DMS79 treated with DMSO at 0.1 percent for 48 hours (cell line): ENCODE measurements around the gene AP4E1.
"Not testable (repeated sequence)": the region's sequence is repeated elsewhere in the genome, so short reads cannot be mapped to it uniquely, and the experiment has no call there.

Experiments used
- DNase-seq: peaks from one replicate; lab custom pipeline; 2025; lab: John Stamatoyannopoulos, UW

AP4E1 gene

GRCh38 chr15:51024735-51025453 lies 116.4 kb downstream of the AP4E1 start:
- no peak for DNase-seq

GRCh38 chr15:51025454-51025846 lies 117.0 kb downstream of the AP4E1 start:
- DNase-seq, result no peak

GRCh38 chr15:51030649-51031316 lies 122.3 kb downstream of the AP4E1 start:
- no peak for DNase-seq

GRCh38 chr15:51037474-51037873 lies 129.0 kb downstream of the AP4E1 start:
- DNase-seq, result not testable (repeated sequence)

GRCh38 chr15:51038162-51038973 lies 129.9 kb downstream of the AP4E1 start:
- DNase-seq, result no peak

GRCh38 chr15:51038974-51039319 lies 130.5 kb downstream of the AP4E1 start:
- DNase-seq, result no peak

GRCh38 chr15:51044037-51044727 lies 135.7 kb downstream of the AP4E1 start:
- DNase-seq, result no peak

GRCh38 chr15:51046016-51046415 lies 137.5 kb downstream of the AP4E1 start:
- DNase-seq, result no peak

GRCh38 chr15:51046799-51047449 lies 138.4 kb downstream of the AP4E1 start:
- DNase-seq, result no peak

- no peak for DNase-seq
Measured at GRCh38 chr15:51048308-51048707, 139.8 kb downstream of the AP4E1 start.

- no peak for DNase-seq
Measured at GRCh38 chr15:51049081-51049480, 140.6 kb downstream of the AP4E1 start.

- no peak for DNase-seq
Measured at GRCh38 chr15:51051776-51052175, 143.3 kb downstream of the AP4E1 start.

- no peak for DNase-seq
Measured at GRCh38 chr15:51053571-51053970, 145.1 kb downstream of the AP4E1 start.

- no peak for DNase-seq
Measured at GRCh38 chr15:51054535-51054934, 146.1 kb downstream of the AP4E1 start.
